HG03280 (cell line): ENCODE results near the gene RNF38.
"Not testable (repeated sequence)": the region's sequence is repeated elsewhere in the genome, so short reads cannot be mapped to it uniquely, and the experiment has no call there.

ENCODE experiments used
- ATAC-seq: cut with Tn5 transposase; IDR thresholded peaks from one replicate; pipeline ENCODE4 v1.9.1; 2021; ENCODE audit warnings: mild to moderate bottlenecking, moderate library complexity; ENCODE audit not compliant: unreplicated experiment

The RNF38 gene

DNA sequence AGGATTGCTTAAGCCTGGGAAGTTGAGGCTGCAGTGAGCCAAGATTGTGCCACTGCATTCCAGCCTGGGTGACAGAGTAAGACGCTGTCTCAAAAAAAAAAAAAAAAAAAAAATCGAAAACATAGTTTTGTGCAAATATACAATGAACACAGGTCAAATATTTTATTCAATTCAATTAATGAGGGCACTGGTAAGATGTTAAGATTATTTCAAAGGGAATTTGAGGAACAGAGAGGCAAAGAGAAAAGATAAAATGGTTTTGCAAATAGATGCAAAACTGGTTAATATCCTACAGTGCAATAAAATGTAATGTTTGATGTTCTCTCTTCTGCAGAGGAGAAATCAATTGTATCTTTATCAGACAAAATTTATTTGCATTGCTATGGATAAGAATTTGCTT, 102.3 kb downstream of the RNF38 start:
- no peak for ATAC-seq

DNA sequence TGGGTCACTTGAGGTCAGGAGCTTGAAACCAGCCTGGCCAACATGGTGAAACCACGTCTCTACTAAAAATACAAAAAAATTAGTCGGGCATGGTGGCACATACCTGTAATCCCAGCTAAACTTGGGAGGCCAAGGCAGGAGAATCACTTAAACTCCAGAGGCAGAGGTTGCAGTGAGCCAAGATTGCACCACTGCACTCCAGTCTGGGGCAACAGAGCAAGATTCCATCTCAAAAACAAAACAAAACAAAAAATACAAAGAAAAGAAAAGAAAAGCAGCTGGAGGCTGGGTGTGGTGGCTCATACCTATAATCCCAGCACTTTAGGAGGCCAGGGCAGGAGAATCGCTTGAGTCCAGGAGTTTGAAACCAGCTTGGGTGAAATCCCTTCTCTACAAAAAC, 105.1 kb downstream of the RNF38 start:
- ATAC-seq: not testable (repeated sequence)

DNA sequence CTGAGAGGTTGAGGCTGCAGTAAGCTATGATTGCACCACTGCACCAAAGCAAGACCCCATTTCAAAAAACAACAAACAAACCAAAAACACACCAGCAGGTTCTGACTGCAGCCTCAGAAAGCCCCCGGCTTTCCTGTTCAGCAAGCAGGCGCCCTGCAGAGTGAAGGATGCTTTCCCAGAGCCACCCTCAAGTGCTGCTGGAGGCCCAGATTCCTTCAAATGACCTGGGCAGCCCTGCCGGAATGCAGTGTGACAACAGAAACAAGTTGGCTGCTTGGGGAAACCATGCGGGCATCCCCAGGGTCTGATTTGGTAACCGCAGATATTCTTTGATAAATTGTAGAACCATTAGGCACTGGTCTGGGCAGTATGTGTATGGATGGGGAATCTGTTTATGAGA, 106.2 kb downstream of the RNF38 start:
- ATAC-seq: no peak

DNA sequence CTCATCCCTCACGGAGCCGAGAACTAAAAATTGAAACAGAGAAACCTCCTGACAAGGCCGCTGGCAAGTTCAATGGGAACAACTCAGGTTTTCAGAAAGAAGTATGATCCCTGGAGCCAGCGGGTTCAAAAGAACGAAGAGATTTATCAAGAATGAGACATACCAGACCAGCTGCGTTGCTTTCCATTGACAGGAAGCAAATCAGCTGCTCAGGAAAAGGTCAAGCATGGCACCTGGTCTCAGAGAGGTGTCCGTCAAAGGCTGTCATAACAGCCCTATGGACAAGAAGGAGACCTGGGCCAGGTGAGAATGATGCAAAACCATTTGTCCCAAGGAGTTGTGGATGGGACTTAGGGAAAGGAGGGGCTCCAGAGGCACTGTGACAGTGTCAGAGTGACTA, 106.9 kb downstream of the RNF38 start:
- ATAC-seq: no peak

DNA sequence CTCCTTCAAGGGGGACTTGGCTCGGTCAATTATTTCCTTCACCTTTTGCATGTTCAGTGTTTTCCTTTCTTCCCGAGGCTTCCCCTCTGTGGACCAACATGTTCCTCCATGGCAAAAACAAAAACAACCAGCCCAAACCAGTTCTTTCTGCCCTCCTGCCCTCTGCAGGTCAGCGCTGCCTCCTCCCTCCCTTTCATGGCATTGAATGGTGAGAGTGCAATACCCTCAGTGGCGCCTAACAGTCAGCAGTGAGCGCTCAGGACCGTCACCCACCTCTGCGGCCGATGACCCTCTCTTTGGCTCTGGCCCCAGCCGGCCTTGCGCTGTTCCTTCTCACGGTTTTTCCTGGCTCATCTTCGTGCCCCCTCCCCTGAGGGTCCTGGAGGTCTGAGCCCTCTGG, 107.4 kb downstream of the RNF38 start:
- ATAC-seq: no peak

DNA sequence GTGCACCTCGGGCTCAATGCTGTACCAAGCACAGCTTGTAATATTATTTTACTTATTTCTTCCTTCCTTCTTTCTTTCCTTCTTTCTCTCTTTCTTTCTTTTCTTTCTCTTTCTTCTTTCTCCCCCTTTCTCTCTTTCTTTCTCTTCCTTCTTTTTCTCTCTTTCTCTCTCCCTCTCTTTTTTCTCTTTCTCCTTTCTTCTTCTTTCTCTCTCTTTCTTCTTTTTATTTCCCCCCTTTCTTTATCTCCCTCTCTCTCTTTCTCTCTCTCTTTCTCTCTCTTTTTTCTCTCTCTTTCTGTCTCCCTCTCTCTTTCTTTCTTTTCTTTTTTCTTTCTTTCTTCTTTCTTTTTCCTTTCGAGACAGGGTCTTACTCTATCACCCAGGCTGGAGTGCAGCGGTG, 109.1 kb downstream of the RNF38 start:
- ATAC-seq: no peak

DNA sequence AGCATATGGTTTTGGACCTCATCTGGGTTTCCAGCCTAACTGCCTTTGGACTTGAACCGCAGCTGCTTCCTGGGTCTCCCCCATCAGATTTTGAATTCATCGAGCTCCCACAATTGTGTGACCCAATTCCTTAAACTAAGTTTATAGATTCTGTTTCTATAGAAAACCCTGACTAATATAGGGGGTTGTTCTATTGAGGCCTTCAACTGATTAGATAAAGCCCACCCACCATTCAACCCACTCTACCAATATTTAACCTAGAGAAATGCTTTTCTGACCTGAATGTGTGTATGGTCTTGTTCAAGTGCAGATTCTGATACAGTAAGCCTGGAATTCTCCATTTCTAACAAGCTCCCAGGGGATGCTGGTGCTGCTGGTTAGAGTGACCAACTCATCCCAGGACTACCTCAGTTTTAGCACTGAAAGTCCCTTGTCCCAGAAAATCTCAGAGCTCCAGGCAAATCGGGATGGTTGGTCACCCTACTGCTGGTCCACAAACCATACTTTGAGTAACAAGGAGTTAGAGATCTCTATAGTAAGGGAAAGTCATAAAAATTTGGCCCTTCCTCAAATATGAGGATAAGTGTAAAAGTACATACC, 110.1 kb downstream of the RNF38 start:
- no peak for ATAC-seq

DNA sequence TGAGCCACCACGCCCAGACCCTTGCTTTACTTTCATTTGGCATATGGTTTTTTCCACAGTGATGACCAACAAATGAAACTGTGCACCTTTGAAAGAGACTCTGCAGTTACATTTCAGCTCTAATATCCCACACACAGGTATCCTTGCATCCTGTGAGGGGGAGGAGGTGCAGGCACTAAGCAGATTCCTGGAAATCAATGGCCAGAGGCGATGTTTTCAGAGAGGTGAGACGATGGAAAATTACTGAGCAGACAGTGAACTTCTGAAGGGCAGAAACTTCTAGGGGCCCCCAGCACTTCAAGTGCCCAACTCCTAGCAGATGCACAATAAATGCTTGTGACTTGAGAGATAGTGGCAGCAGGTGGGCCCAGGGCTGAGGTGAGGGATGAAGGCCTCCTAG, 112.0 kb downstream of the RNF38 start:
- no peak for ATAC-seq
